ENCODE measurements around the gene GPA33.

The GPA33 gene
- total RNA-seq: 0.13 to 10.2 reads per million in 2 experiments

GRCh38 chr1:167090314-167090942 lies at the start of gene GPA33:
GPA33 (minus strand) TSS chr1:167090377; CDS start chr1:167090287, 90 bp downstream.
- no peak for DNase-seq (ENCODE audit: low read depth)

GRCh38 chr1:167138703-167139102 lies 48.5 kb upstream of the GPA33 start:
- no peak for DNase-seq (ENCODE audit: low read depth)

GRCh38 chr1:167137793-167138510 lies 47.8 kb upstream of the GPA33 start:
- no peak for DNase-seq (ENCODE audit: low read depth)

GRCh38 chr1:167137332-167137781 lies 47.2 kb upstream of the GPA33 start:
- DNase-seq (ENCODE audit: low read depth): no peak

- no peak for DNase-seq (ENCODE audit: low read depth)
Observed at GRCh38 chr1:167136806-167137205, 46.6 kb upstream of the GPA33 start.

GRCh38 chr1:167136191-167136614 lies 46.0 kb upstream of the GPA33 start:
- DNase-seq (ENCODE audit: low read depth): no peak

- no peak for DNase-seq (ENCODE audit: low read depth)
Observed at GRCh38 chr1:167135281-167135840, 45.2 kb upstream of the GPA33 start.

- no peak for DNase-seq (ENCODE audit: low read depth)
Observed at GRCh38 chr1:167132301-167133010, 42.3 kb upstream of the GPA33 start.

- no peak for DNase-seq (ENCODE audit: low read depth)
Observed at GRCh38 chr1:167130829-167131510, 40.8 kb upstream of the GPA33 start.

GRCh38 chr1:167128261-167129227 lies 38.4 kb upstream of the GPA33 start:
- no peak for DNase-seq (ENCODE audit: low read depth)

GRCh38 chr1:167127661-167128060 lies 37.5 kb upstream of the GPA33 start:
- DNase-seq (ENCODE audit: low read depth): no peak

GRCh38 chr1:167127236-167127635 lies 37.1 kb upstream of the GPA33 start:
- DNase-seq (ENCODE audit: low read depth): no peak

GRCh38 chr1:167126811-167127210 lies 36.6 kb upstream of the GPA33 start:
- DNase-seq (ENCODE audit: low read depth): no peak

- no peak for DNase-seq (ENCODE audit: low read depth)
Observed at GRCh38 chr1:167126317-167126716, 36.1 kb upstream of the GPA33 start.

- DNase-seq (ENCODE audit: low read depth): no peak
Observed at GRCh38 chr1:167122568-167122967, 32.4 kb upstream of the GPA33 start.

GRCh38 chr1:167122121-167122480 lies 31.9 kb upstream of the GPA33 start:
- no peak for DNase-seq (ENCODE audit: low read depth)

- DNase-seq (ENCODE audit: low read depth): peak; percentile 24
Observed at GRCh38 chr1:167121375-167122120, 31.4 kb upstream of the GPA33 start.

- DNase-seq (ENCODE audit: low read depth): no peak
Observed at GRCh38 chr1:167120899-167121298, 30.7 kb upstream of the GPA33 start.

GRCh38 chr1:167119696-167120095 lies 29.5 kb upstream of the GPA33 start:
- DNase-seq (ENCODE audit: low read depth): no peak

GRCh38 chr1:167118188-167118587 lies 28.0 kb upstream of the GPA33 start:
- DNase-seq (ENCODE audit: low read depth): no peak
